Activated gamma-delta T cell treated with anti-CD3 and anti-CD28 coated beads, Interleukin-2, amount 50 U/mL, for 16 hours (primary cell): ENCODE measurements around the gene KCTD10.
"Not testable (repeated sequence)": the region's sequence is repeated elsewhere in the genome, so short reads cannot be mapped to it uniquely, and the experiment has no call there.

Source experiments
- DNase-seq: peaks from one replicate; pipeline ENCODE4 v3.0.0-alpha.2; 2020; ENCODE audit warnings: low read depth

Gene KCTD10

DNA sequence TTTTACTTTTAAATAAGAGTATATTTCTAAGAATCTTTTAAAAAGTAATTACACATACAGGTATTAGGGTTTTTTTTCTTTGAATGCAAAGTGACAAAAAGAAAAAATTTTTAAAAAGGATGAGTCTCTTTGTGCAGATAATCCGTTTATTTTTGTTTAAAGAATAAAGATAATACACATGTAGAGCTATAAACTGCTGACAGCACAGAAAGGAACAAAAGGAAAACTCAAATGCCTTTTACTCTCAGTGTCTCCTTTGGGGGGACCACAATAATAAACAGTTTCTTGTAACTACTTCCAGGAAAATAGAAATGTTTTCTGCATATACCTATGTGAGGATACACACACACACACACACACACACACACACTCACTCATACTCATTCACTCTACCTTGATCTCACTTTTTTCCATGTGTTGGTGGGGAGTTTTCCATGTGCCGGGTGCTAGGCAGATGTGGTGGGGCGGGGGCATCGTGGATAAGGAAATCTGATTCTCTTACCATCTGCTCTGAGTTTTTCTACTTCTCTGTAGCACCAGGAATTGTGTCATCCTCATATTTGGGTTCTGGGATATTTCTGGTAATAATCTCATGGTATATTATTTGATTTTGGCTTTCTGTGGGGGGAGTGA, 58.1 kb downstream of the KCTD10 start:
- DNase-seq, result no peak

DNA sequence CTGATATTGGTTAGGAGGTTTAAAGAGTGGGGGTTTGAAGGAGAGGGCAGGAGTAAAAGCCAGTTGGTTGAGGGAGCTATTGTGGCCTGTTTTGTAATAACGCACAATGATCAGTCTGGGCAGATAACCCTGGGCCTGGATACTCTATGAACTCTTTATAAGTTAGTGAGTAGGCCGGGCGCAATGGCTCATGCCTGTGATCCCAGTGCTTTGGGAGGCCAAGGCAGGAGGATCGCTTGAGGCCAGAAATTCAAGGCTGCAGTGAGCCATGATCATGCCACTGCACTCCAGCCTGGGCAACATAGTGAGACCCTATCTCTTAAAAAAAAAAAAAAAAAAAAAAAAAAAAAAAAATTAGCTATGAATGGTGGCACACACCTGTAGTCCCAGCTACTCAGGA, 71.0 kb downstream of the KCTD10 start:
- DNase-seq, result not testable (repeated sequence)

DNA sequence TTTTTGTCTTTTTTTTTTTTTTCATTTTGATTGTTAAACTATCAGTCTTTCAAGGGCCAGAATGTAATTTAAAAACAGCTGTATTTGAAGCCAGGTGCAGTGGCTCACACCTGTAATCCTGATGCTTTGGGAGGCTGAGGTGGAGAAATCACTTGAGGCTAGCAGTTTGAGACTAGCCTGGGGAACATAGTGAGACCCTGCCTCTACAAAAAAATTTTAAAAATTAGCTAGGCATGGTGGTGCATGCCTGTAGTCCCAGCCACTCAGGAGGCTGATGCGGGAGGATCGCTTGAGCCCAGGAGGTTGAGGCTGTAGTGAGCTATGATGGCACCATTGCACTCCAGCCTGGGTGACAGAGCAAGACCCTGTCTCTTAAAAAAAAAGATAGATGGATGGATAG, 72.3 kb downstream of the KCTD10 start:
- DNase-seq, result not testable (repeated sequence)
